ENCODE data around the gene TMEM120B. TPM values are rescaled to one million over a fixed set of nuclear protein-coding genes. Genes with fewer than 3 reads are reported as not detected.
A peak's percentile ranks its signal among the peaks of the same experiment; 100 is the strongest.
"Not testable (repeated sequence)": the region's sequence is repeated elsewhere in the genome, so short reads cannot be mapped to it uniquely, and the experiment has no call there.

Gene TMEM120B
- total RNA-seq, 2 donors from 2014 or later: 8.6 to 13.7 TPM

DNA sequence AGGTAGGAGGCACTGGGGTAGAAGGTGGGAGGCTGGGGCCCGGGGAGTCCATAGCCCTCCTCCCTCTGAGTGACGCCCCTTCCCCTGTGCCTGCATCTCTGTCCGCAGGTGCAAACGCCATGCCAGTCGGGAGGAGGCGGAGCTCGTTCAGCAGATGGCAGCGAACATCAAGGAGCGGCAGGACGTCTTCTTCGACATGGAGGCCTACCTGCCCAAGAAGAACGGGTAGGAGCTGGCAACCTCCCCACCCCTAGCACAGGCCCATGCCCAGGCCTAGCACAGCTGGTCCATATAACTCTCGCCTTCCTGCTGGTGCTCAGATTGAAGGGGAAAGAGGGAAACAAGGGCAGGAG lies 35.6 kb downstream of the TMEM120B start:
- no peaks in the 10 kb centered on the region for H3K27me3 Mint-ChIP-seq
- no peak overlapping the region for H3K4me3 Mint-ChIP-seq
- no peaks in the 10 kb centered on the region for H3K4me1 Mint-ChIP-seq
- ATAC-seq (replicated peaks): no peak
- no peaks in the 10 kb centered on the region for H3K9me3 Mint-ChIP-seq
- H3K27ac Mint-ChIP-seq: no peak overlapping the region
- peaks cover 18% of the 10 kb centered on the region for H3K36me3 Mint-ChIP-seq (ENCODE audit: low read depth)

DNA sequence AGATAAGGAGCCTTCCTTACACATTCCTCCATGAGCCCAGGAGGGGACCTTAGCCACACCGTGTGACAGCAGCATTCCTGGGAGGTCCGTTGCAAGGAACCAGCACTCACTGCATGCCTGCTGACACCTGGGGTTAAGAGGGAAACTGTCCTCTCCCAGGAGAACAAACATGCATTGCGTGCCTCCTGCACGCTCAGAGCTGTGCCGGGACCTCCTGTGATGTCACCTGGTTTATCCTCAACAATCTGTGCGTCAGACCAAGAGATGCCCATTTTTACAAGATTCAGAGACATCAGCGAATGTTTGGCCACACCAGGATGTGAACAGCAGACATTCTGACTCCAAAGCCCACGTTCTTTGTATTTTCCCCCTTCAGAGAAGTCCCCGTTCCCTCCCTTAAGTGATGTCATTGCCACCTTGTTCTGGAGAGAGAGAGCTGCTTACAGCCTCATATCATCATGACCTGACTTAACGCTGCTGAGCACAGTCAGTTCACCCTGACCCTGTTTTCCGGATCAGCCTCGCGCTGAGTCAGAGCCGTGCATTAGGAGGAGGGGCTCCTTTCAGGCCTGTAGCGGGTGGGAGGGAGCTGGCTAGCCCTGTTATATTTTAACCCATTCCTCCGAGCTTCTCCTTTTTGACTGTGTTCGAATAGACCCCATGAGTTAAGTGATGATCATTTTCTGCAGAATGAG lies 36.2 kb downstream of the TMEM120B start:
- H3K9me3 Mint-ChIP-seq: no peaks in the 10 kb centered on the region
- ATAC-seq (replicated peaks): peak; percentile 63
- H3K36me3 Mint-ChIP-seq (ENCODE audit: low read depth): peaks cover 18% of the 10 kb centered on the region
- no peaks in the 10 kb centered on the region for H3K4me1 Mint-ChIP-seq
- peak overlapping the region; percentile 41 for H3K27ac Mint-ChIP-seq
- no peaks in the 10 kb centered on the region for H3K27me3 Mint-ChIP-seq
- no peak overlapping the region for H3K4me3 Mint-ChIP-seq

DNA sequence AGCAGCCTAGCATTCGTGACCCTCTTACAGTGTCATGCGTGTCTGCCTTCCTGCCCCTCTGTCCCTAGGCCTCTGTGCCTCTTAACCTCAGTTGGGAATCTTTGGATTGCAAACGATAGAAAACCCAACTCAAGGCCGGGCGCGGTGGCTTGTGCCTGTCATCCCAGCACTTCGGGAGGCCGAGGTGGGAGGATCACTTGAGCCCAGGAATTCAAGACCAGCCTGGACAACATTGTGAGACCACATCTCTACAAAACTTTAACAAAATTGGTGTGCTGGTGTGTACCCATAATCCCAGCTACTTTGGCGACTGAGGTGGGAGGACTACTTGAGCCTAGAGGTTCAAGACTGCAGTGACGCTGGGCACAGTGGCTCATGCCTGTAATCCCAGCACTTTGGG lies 36.7 kb downstream of the TMEM120B start:
- Mint-ChIP-seq H3K4me3 (no peak overlapping the region), H3K4me1 (no peaks in the 10 kb centered on the region), H3K9me3 (no peaks in the 10 kb centered on the region), H3K27ac (peak overlapping the region; percentile 41), H3K36me3 (ENCODE audit: low read depth) (peaks cover 18% of the 10 kb centered on the region), H3K27me3 (no peaks in the 10 kb centered on the region)
- no peak for ATAC-seq (replicated peaks)

DNA sequence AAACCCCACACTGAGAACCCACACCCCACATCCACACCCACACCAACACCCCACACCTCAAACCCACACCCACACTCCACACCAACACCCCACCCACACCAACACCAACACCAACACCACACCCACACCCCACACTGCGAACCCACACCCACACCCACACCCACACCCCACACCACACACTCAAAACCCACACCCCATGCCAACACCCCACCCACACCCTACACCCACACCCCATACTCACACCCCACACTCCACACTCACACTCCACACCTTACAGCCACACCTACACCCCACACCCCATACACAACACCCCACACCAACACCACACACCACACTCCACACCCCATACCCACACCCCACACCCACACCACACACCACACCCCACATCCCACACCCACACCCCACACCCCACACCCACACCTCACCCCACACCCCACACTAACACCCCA lies 38.0 kb downstream of the TMEM120B start:
- Mint-ChIP-seq H3K9me3 (no peaks in the 10 kb centered on the region), H3K4me1 (no peaks in the 10 kb centered on the region), H3K4me3 (no peak overlapping the region), H3K36me3 (ENCODE audit: low read depth) (peaks cover 18% of the 10 kb centered on the region), H3K27ac (peak overlapping the region; percentile 59), H3K27me3 (no peaks in the 10 kb centered on the region)
- ATAC-seq (replicated peaks): no peak

DNA sequence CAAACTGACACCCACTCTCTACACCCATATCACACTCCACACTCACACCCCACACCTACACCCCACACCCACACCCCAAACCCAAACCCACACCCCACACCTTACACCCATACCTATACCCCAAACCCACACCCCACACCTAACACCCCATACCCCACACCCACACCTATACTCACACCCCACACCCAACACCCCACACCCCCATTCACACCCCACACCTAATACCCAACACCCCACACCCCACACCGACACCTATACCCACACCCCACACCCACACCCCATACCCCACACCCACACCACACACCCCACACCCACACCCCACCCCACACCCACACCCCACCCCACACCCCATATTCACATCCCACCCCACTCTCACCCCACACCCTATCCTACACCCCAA lies 38.5 kb downstream of the TMEM120B start:
- ATAC-seq (replicated peaks): no peak
- no peaks in the 10 kb centered on the region for H3K9me3 Mint-ChIP-seq
- H3K27ac Mint-ChIP-seq: no peak overlapping the region

DNA sequence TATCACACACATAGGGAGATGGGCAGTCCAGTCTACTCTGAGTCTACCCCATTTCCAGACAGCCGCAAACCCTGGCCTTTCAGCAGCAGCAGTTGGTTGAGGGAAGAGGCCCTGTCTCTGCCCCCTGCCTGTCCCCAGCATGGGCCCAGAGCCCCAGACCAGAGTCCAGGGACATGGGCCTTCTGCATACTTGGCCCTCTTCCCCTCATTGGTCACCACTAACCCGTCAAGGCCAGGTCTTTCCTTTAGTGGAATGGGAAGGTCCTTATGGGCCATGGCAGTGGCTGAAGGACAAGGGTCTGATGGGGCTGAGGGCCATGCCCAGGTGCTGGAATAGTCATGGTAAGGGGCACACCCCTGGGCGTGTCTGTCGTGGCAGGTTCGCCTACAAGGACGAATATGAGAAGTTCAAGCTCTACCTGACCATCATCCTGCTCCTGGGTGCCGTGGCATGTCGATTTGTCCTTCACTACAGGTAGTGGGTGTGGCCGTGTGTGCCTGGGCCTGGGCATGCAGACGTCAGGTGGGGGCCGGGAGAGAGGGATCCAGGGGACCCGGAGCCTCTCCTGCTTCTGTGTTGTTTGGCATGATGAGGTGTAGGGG lies 39.3 kb downstream of the TMEM120B start:
- Mint-ChIP-seq H3K4me1 (peaks cover 4% of the 10 kb centered on the region), H3K27me3 (no peaks in the 10 kb centered on the region), H3K4me3 (no peak overlapping the region), H3K9me3 (no peaks in the 10 kb centered on the region), H3K27ac (no peak overlapping the region), H3K36me3 (ENCODE audit: low read depth) (peaks cover 18% of the 10 kb centered on the region)
- ATAC-seq (replicated peaks): no peak

More for the DNA sequence above, 38.5 kb downstream of the TMEM120B start:
- H3K4me1 Mint-ChIP-seq: no peaks in the 10 kb centered on the region
- H3K36me3 Mint-ChIP-seq (ENCODE audit: low read depth): peaks cover 18% of the 10 kb centered on the region
- no peak overlapping the region for H3K4me3 Mint-ChIP-seq
- no peaks in the 10 kb centered on the region for H3K27me3 Mint-ChIP-seq

DNA sequence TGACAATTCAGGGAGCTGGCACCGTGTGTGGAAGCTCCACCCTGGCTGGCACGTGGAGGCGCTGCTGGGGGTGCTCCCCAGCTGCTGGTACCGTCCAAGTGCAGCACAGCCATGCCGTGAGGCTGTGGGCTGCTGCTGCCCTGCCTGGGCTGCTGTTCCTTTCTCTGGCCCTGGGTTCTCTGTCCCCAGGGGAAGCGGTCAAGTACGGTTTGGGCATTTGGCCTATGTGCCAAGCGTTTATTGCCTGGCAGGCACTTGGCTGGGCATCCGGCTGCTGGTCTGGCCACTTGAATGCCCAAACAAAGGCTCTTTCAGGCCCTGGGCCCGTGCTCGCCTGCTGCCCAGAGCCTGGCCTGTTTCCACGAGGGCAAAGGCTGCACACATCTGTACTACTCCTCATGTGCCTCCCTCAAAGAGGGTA lies 41.3 kb downstream of the TMEM120B start:
- Mint-ChIP-seq H3K4me3 (no peak overlapping the region), H3K27ac (no peak overlapping the region), H3K9me3 (no peaks in the 10 kb centered on the region), H3K27me3 (no peaks in the 10 kb centered on the region), H3K36me3 (ENCODE audit: low read depth) (peaks cover 14% of the 10 kb centered on the region), H3K4me1 (peaks cover 4% of the 10 kb centered on the region)
- no peak for ATAC-seq (replicated peaks)

DNA sequence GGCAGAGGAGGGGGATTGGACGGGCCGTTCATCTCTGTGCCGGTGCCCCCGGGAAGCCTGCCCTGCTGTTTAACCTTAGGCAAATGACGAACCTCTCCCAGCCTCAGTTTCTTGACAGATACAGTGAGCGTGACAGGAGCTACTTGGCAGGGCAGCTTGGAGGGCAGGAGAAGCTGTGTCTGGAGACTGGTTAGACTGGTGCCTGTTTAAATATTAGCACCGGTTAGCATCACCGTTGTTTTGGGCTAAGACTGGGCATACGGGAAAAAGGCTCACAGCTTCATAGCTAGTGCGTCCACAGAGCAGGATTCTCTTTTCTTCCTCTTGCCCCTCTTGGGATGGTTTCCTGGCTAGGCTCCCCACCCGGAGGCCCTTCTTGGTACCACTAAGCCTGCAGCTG lies 42.3 kb downstream of the TMEM120B start:
- ATAC-seq (replicated peaks): no peak
- Mint-ChIP-seq H3K9me3 (no peaks in the 10 kb centered on the region), H3K27ac (peak overlapping the region; percentile 10), H3K4me3 (no peak overlapping the region), H3K36me3 (ENCODE audit: low read depth) (peaks cover 6% of the 10 kb centered on the region), H3K27me3 (no peaks in the 10 kb centered on the region), H3K4me1 (peaks cover 4% of the 10 kb centered on the region)

DNA sequence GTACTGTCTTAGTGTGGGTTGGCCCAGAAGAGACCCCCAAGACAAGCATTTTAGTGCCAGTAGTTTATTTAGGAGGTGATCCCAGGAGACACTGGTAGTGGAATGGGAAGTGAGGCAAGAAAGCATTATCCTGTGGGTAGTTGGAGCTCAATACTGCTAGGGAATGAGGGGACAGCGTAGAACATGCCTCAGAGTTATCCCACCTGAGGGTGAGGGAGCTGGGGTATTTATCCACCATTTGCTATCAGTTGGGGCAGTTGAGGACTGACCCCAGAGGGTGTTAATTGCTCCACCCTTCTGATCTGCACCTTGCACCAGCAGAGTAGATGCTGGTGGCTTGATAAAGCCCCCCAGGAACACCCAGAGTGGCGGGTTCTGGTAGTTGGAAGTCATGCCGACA lies 43.0 kb downstream of the TMEM120B start:
- ATAC-seq (replicated peaks): no peak
- no peak overlapping the region for H3K27ac Mint-ChIP-seq
- H3K36me3 Mint-ChIP-seq (ENCODE audit: low read depth): peaks cover 6% of the 10 kb centered on the region
- H3K27me3 Mint-ChIP-seq: no peaks in the 10 kb centered on the region
- peaks cover 4% of the 10 kb centered on the region for H3K4me1 Mint-ChIP-seq
- H3K4me3 Mint-ChIP-seq: no peak overlapping the region
- no peaks in the 10 kb centered on the region for H3K9me3 Mint-ChIP-seq

DNA sequence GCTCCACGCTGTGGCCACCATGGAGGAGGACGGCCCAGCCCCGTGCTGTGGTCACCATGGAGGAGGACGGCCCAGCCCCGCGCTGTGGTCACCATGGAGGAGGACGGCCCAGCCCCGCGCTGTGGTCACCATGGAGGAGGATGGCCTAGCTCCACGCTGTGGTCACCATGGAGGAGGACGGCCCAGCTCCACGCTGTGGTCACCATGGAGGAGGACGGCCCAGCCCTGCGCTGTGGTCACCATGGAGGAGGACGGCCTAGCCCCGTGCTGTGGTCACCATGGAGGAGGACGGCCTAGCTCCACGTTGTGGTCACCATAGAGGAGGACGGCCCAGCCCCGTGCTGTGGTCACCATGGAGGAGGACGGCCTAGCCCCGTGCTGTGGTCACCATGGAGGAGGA lies 46.0 kb downstream of the TMEM120B start:
- not testable (repeated sequence) for H3K4me1 Mint-ChIP-seq; H3K36me3 Mint-ChIP-seq (ENCODE audit: low read depth); H3K4me3 Mint-ChIP-seq; H3K9me3 Mint-ChIP-seq; ATAC-seq (replicated peaks); H3K27me3 Mint-ChIP-seq; H3K27ac Mint-ChIP-seq

DNA sequence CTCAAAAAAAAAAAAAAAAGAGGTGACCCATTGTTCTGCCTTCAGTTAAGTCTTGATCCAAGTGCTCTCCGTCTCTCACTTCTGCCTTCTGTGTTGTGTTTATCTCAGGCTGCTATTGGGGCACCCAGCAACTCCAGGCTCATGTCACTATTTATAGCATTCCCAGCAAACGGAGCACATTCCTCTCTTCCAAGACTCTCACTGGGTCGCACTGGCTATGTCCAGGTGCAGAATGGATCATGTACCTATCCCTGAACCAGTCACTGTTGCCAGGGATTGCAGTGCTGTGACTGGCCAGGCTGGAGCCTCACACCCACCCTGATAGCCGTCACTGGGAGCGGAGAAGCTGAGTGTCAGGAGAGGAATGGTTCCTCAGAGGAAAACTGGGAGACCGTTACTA lies 49.7 kb downstream of the TMEM120B start:
- H3K36me3 Mint-ChIP-seq (ENCODE audit: low read depth): peaks cover 6% of the 10 kb centered on the region
- no peaks in the 10 kb centered on the region for H3K9me3 Mint-ChIP-seq
- peaks cover 4% of the 10 kb centered on the region for H3K4me1 Mint-ChIP-seq
- no peak for ATAC-seq (replicated peaks)
- H3K4me3 Mint-ChIP-seq: no peak overlapping the region
- no peak overlapping the region for H3K27ac Mint-ChIP-seq
- H3K27me3 Mint-ChIP-seq: no peaks in the 10 kb centered on the region

DNA sequence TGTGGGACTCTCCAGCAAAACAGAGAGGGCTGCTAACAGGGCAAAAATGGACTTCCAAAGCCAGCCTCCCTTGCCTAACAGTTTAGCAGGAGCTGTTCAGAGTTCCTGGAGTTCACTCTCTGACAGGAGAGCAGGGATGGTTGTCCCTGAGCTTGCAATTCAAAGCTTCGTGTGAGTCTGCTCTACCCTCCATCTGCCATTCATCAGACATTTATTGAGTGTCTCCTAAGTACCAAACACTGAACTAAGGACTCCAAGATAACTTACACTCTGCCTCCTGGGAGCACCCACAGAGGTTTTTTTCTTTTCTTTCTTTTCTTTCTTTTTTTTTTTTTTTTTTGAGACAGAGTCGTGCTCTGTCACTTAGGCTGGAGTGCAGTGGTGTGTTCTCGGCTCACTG lies 52.3 kb downstream of the TMEM120B start:
- peaks cover 6% of the 10 kb centered on the region for H3K36me3 Mint-ChIP-seq (ENCODE audit: low read depth)
- no peak overlapping the region for H3K27ac Mint-ChIP-seq
- no peaks in the 10 kb centered on the region for H3K27me3 Mint-ChIP-seq
- H3K9me3 Mint-ChIP-seq: no peaks in the 10 kb centered on the region
- no peak for ATAC-seq (replicated peaks)
- peaks cover 4% of the 10 kb centered on the region for H3K4me1 Mint-ChIP-seq
- no peak overlapping the region for H3K4me3 Mint-ChIP-seq

DNA sequence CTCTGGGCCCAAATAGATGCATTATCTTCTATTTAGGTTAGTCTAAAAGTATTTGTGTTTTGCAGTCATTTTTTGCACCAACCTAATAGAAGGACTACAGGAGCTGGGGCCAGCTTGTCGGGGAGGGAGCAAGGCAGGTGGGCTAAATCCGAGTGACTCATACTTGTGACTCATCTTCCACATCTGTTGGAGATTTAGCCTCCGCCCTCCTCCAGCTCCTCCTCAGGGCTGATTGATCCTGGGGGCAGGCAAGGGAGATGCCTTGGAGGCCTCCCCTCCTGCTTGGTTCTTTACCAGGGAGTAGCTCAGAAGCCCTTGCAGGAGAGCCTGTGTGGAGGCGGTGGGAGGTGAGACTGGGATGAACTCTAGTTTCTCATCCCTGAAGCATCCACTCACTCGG lies 53.0 kb downstream of the TMEM120B start:
- no peak for ATAC-seq (replicated peaks)
- Mint-ChIP-seq H3K4me3 (no peak overlapping the region), H3K36me3 (ENCODE audit: low read depth) (peaks cover 6% of the 10 kb centered on the region), H3K9me3 (no peaks in the 10 kb centered on the region), H3K4me1 (peaks cover 4% of the 10 kb centered on the region), H3K27ac (no peak overlapping the region), H3K27me3 (no peaks in the 10 kb centered on the region)

DNA sequence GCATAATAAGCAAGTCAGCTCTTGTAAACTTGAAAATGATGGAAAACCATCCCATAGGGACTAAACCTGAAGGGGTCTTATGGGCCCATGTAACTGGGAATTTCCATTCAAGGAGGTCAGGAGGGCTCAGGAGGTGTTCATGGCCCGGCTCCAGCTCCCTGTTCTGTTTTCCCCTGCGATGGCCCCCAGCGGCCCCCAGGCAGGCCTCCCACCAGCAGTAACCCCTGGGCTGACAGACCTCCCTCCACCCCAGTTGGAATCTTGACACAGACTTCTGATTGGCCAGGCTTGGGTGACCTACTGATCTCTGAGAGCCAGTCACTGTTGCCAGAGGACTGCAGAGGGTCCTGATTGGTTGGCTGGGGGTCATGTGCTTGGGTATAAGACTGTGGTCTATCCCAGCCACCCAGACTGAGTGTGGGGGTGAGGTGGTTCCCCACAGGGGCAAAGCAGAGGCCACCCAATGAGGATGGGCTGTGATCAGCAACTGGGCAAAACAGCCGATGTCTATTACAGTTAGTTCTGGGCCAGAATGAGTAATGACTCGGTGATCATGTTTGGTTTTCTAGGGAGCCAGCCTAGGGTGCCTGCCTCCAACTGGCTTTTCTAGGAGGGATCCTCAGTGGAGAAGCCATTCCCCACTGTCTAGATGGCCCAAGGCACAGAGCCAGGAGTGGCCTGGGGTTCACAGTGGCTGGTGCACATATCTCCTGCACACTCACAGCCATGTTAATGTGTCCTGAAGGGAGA lies 53.9 kb downstream of the TMEM120B start:
- Mint-ChIP-seq H3K4me3 (no peak overlapping the region), H3K27me3 (no peaks in the 10 kb centered on the region), H3K27ac (no peak overlapping the region), H3K9me3 (no peaks in the 10 kb centered on the region), H3K4me1 (peaks cover 4% of the 10 kb centered on the region), H3K36me3 (ENCODE audit: low read depth) (peaks cover 6% of the 10 kb centered on the region)
- peak; percentile 65 for ATAC-seq (replicated peaks)

DNA sequence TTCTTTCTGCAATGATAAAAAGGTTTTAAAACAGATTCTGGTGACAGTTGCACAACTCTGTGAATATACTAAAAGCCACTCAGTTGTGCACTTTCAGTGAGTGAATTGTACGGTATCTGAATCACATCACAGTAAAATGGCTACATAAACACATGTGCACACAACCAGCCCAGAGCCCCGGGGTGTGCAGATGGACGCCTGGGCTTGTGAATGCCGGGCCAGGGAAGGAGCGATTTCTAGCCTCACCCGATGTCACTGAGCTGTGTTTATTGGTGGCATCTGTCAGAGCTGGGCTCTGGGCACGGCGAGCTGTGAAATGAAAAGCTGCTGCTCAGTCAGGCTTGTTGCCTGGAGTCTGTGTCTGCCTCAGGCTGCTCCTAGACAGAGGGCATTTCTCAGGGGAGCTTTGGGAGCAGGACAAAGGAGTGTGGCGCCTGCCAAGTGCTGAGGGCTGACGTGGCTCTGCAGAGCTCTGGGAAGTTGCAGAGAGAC lies 55.0 kb downstream of the TMEM120B start:
- peaks cover under 1% of the 10 kb centered on the region for H3K4me1 Mint-ChIP-seq
- peaks cover under 1% of the 10 kb centered on the region for H3K36me3 Mint-ChIP-seq (ENCODE audit: low read depth)
- no peak overlapping the region for H3K4me3 Mint-ChIP-seq
- H3K27me3 Mint-ChIP-seq: no peaks in the 10 kb centered on the region
- no peak for ATAC-seq (replicated peaks)
- H3K27ac Mint-ChIP-seq: no peak overlapping the region
- H3K9me3 Mint-ChIP-seq: no peaks in the 10 kb centered on the region

All from activated T-helper 17 cell treated with anti-CD3 and anti-CD28 coated beads, Interleukin-2, amount 50 U/mL, for 72 hours (primary cell).